GM19035 (cell line): Measurements from ENCODE around the gene C11orf16.
"Not testable (repeated sequence)": the region's sequence is repeated elsewhere in the genome, so short reads cannot be mapped to it uniquely, and the experiment has no call there.

Experiments
- ATAC-seq: cut with Tn5 transposase; IDR thresholded peaks from one replicate; pipeline ENCODE4 v1.9.1; 2021; ENCODE audit not compliant: unreplicated experiment

The C11orf16 gene

DNA sequence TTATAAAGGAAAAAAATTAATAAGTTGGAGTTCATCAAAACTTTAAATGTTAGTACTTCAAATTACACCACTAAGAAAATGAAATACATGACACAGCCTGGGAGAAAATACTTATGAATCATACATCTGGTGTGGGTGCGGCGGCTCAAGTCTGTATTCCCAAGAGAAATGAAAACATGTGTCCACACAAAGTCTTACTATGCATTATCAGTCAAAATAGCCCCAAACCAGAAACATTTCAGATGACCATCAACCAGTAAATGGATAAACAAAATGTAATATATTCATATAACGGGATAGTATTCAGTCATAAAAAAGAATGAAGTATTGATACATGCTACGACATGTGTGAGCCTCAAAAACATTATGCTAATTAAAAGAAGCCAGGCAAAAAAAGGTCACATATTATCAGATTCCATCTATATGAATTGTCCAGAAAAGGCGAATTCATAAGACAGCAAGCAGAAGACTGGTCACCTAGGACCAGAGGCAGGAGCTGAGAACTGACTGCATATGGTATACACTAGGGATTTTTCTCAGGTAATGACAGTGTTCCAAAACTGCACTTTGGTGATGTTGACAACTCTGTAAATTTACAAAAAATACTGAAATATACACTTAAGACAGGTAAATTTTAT, 27.1 kb downstream of the C11orf16 start:
- ATAC-seq: no peak

DNA sequence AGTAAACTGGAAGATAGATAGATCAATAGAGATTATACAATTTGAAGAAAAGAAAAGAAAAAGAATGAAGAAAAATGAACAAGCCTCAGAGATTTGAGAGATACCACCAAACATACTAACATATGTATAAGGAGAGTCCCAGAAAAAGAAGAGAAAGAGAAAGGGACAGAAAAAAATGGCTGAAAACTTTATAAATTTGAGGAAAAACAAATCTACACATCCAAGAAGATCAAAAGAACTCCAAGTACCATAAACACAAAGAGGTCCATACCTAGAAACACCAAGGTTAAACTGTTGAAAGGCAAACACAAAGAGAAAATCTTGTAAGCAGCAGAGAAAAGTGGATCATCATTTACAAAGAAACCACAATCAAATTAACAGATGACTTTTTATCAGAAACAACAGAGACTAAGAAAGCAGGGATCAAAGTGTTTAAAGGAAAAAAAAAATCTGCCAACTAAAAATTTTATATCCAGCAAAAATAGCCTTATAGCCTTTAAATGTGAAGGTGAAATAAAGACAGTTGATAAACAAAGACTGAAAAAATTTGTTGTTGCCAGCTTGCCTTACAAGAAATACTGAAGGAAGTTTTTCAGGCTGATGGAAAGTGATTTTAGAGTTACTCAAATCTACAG, 33.5 kb downstream of the C11orf16 start:
- no peak for ATAC-seq

DNA sequence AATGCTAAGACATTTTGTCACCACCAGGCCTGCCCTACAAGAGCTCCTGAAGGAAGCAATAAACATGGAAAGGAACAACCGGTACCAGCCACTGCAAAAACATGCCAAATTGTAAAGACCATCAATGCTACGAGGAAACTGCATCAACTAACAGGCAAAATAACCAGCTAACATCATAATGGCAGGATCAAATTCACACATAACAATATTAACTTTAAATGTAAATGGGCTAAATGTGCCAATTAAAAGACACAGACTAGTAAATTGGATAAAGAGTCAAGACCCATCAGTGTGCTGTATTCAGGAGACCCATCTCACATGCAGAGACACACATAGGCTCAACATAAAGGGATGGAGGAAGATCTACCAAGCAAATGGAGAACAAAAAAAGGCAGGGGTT, 41.6 kb downstream of the C11orf16 start:
- not testable (repeated sequence) for ATAC-seq

DNA sequence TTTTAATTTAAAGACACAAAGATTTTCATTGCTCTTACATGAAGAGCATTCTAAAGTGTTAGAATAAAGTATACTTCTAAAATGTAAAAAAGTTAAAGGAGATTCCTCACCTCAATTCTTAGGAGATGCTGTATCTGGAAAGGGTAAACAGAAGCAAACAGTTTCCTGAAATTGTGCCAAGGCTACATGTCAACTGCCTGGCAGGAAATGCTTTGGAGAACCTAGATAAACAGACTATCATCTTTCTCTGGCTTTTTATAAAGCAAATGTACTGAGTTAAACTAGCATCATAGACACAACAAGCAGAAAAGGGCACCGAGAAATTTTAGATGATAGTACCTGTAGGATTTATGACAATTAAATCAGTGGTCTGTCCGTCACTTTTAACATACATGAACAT, 46.4 kb downstream of the C11orf16 start:
- ATAC-seq: no peak

DNA sequence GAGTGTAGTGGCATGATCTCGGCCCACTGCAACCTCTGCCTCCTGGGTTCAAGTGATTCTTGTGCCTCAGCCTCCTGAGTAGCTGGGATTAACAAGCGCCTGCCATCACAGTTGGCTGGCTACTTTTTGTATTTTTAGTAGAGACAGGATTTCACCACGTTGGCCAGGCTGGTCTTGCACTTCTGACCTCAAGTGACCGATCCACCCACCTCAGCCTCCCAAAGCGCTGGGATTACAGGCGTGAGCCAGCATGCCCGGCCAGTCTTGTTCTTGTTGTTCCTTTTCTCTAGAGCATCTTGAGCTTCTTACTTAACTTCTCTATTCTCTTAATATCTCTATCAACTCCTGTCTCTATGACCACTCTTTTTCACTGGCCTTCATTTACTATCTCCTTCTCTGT, 51.2 kb downstream of the C11orf16 start:
- not testable (repeated sequence) for ATAC-seq

DNA sequence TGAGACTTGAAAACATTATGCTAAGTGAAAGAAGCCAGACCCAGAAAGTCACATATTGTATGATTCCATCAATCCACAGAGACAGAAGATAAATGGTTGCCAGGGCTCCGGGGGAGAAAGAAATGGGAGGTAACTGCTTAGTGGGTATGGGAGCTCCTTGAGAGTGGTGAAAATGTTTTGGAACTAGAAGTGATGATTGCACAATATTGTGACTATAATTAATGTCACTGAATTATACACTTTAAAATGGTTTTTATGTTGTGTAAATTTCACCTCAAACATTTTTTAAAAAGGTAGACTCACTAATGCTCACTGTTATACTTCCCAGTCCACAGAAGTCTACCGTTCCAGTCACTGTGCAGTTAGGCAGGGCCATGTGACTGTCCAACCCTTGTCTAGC, 54.0 kb downstream of the C11orf16 start:
- ATAC-seq: no peak

DNA sequence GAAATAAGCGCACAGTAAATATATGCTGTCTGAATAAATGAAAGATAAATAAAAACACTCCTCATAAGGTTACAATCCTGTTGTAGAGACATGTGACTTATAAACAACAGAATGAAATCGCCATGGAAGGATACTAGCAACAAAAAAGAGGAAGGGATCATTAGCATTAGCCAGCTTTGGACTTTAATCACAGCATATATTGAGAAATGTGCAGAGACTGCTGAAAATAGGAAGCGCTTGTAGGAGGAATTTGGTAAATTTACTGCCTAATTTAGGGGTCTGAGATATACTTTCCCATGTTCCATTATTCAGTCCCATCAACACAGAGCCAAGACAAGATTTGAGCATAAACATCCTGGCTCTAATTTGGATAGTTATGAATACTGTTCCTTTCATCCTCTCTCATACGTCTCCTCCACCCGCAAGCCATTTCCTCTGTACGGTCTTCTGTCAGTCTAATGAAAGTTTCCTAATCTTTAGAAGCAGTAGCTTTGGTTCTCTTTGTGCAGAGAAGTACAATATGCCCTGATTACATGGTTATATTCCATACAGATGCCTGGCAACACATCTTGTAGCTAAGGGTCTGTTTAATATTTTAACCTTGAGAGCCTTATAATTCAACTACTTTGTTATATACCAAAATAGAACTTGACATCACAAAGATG, 58.9 kb downstream of the C11orf16 start:
- no peak for ATAC-seq

DNA sequence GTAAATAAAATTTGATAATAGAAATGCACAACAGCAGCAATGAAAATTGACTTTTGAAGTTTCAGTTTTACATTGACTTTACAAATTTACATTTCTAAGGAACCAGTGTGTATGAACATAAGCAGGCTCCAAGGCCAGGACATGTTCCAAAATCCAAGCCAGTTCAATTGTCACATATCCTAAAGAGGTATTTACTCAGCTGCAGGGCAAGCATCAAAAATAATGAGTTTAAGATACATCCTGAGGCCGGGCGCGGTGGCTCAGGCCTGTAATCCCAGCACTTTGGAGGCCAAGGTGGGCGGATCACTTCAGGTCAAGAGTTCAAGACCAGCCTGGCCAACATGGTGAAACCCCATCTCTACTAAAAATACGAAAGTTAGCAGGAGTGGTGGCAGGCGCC, 60.8 kb downstream of the C11orf16 start:
- no peak for ATAC-seq

DNA sequence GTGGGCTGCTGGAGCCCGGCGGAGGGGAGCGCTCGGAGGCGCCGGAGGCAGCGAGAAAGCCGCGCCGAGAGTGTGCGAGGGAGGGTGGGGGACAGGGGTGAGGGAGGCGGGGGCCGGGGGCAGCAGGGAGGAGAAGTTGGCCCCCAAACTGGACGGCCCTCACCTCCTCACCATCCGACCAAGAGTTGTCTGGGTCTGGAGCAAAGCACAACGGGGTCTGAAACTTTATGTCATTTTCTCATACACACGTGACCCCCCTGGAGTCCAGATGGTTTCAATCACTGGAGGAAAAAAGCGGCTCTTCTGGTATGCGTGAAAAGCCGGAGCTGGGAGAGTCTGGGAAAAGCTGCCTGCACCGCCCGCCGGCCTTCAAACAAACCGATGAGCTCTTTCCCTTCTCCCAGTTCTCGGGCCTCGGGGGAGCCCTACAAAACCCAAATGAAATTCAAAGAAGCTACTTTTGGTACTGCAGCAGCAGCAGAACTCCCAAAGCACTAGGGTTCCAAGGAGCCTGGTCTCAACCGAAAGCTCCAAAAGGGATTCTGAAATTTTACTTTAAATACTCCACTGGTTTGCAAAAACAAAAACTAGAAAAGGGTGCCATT, 61.5 kb downstream of the C11orf16 start:
- no peak for ATAC-seq

DNA sequence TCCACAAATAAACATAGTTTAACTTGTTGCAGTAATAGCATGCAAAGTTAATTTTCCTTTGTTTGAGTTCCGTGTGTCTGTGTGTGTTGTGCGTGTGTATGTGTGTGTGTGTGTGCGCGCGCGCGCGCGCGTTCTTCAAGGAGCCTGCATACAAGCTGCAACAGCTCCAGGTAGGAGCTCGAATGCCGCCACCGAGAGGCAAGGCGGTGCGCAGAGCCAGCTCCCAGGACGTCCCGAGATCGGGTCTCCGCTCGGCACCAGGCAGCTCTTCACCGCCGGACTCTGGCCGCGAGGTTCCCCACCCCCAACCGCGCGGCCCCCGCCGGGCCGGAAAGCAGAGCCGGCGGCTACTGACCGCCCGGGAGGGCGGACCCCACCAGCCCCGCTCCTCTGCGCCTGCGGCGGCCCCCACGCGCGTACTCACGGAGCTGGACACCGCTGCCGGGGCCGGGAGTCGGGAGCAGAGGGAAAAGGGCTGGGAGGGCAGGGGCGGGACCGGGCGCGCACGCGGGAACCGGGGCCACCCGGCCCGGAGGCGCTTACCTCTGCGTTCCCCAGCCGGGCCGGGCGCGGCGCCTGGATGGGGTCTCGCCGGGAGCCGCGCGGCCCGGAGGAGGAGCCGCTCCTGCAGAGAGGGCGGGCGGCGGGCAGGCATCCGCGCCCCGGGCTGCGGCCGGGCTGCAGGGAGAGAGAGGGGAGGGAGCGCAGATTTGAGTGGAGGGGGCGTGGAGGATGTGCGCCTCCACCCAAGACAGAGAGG, 62.2 kb downstream of the C11orf16 start:
- ATAC-seq: no peak
